Measurements from ENCODE around the gene TMEM156.

Gene TMEM156

GRCh38 chr4:38925492-38926413 lies 106.5 kb downstream of the TMEM156 start:
- no peak for DNase-seq (ENCODE audit: low read depth, low spot score)

GRCh38 chr4:38924353-38924752 lies 107.9 kb downstream of the TMEM156 start:
- DNase-seq (ENCODE audit: low read depth, low spot score) = no peak

- no peak for DNase-seq (ENCODE audit: low read depth, low spot score)
Observed at GRCh38 chr4:38923746-38924145, 108.5 kb downstream of the TMEM156 start.

GRCh38 chr4:38921151-38921550 lies 111.1 kb downstream of the TMEM156 start:
- DNase-seq (ENCODE audit: low read depth, low spot score) = no peak

GRCh38 chr4:38920677-38921076 lies 111.5 kb downstream of the TMEM156 start:
- no peak for DNase-seq (ENCODE audit: low read depth, low spot score)

GRCh38 chr4:38920186-38920585 lies 112.0 kb downstream of the TMEM156 start:
- DNase-seq (ENCODE audit: low read depth, low spot score) = no peak

GRCh38 chr4:38919494-38919893 lies 112.7 kb downstream of the TMEM156 start:
- DNase-seq (ENCODE audit: low read depth, low spot score) = no peak

- DNase-seq (ENCODE audit: low read depth, low spot score) = peak; percentile 33
Observed at GRCh38 chr4:38917481-38918025, 114.7 kb downstream of the TMEM156 start.

Measured in smooth muscle cell of the brain vasculature (primary cell).